HEK293 (cell line): ENCODE results near the gene LAMP1.

Experiments
- MYNN ChIP-seq: fragments of 450-650 bp; formaldehyde crosslinking; IDR thresholded peaks from 2 replicates; pipeline ENCODE4 v1.5.1; 2016; ENCODE audit warnings: missing biosample characterization, missing genetic modification characterization, borderline replicate concordance
- ZBTB48 ChIP-seq: fragments of 450-650 bp; formaldehyde crosslinking; IDR thresholded peaks from 2 replicates; pipeline ENCODE4 v1.5.1; 2016; ENCODE audit warnings: missing biosample characterization, missing genetic modification characterization
- ZEB2 ChIP-seq: fragments of 450-650 bp; formaldehyde crosslinking; IDR thresholded peaks from 2 replicates; pipeline ENCODE4 v1.5.1; 2016; ENCODE audit warnings: missing biosample characterization, missing genetic modification characterization
- ZFP41 ChIP-seq: fragments of 450-650 bp; formaldehyde crosslinking; IDR thresholded peaks from 2 replicates; pipeline ENCODE4 v1.5.1; 2016; ENCODE audit warnings: missing biosample characterization, missing genetic modification characterization, borderline replicate concordance
- ZNF24 ChIP-seq: fragments of 450-650 bp; formaldehyde crosslinking; IDR thresholded peaks from 2 replicates; pipeline ENCODE4 v1.5.1; 2016; ENCODE audit warnings: missing biosample characterization, missing genetic modification characterization
- ZNF274 ChIP-seq, 2 experiments: fragments of 200-500 bp in 1 of 2; fragments of 450-650 bp in 1 of 2; sonication (Bioruptor generic) in 1 of 2; formaldehyde crosslinking in 1 of 2; IDR thresholded peaks; 2 replicates each; pipeline versions ENCODE4 v1.5.1 to v1.6.1; 2014 to 2016; ENCODE audit warnings: borderline replicate concordance in 1 of 2, inconsistent platforms in 1 of 2, low read length in 1 of 2, missing biosample characterization in 1 of 2, missing genetic modification characterization in 1 of 2
- TF ChIP-seq, protein P1 (sequence below): fragments of 450-650 bp; formaldehyde crosslinking; IDR thresholded peaks from 2 replicates; pipeline ENCODE4 v1.5.1; 2017; ENCODE audit warnings: missing biosample characterization, missing genetic modification characterization
- TF ChIP-seq, protein P2 (sequence below): fragments of 450-650 bp; formaldehyde crosslinking; IDR thresholded peaks from 2 replicates; pipeline ENCODE4 v1.5.1; 2016; ENCODE audit warnings: missing biosample characterization, missing genetic modification characterization
- TF ChIP-seq, protein P3 (sequence below): IDR thresholded peaks from 2 replicates; pipeline ENCODE4 v1.6.1; 2011; ENCODE audit warnings: mild to moderate bottlenecking, low read depth, low read length, borderline replicate concordance
- TF ChIP-seq, protein P4 (sequence below): fragments of 450-650 bp; formaldehyde crosslinking; IDR thresholded peaks from 2 replicates; pipeline ENCODE4 v1.5.1; 2016; ENCODE audit warnings: missing biosample characterization, missing genetic modification characterization, low read depth

DNA sequence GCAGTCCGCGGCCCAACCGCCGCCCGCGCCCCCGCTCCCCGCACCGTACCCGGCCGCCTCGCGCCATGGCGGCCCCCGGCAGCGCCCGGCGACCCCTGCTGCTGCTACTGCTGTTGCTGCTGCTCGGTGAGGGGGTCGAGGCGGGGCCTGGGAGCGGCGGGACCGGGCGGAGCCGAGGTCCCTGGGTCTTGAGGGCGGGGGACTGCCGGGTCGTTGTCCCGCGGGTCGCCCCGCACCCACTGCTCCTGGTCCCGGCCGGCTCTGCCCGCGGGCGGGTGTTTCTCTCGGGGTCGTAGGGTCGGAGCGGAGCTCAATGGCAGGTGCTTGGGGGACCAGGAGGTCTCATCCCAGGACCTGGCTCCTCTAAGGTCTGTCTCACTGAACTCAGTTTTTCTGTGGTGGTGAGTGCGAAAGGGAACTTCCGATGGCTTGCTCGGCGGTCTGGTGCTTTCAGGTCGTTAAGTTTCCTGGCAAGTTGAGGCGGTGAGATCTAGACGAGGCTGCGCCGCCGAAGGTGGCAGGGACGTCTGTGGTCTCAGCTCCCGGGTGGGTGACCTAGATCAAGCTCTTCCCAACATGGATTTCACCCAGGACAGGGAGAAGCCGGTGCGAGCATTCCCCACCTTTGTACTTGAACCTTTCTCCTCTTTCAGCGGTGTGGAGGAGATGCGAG lies 467 bp downstream of the LAMP1 start:
- TF ChIP-seq ZEB2: no peak
- TF ChIP-seq, protein P1, sequence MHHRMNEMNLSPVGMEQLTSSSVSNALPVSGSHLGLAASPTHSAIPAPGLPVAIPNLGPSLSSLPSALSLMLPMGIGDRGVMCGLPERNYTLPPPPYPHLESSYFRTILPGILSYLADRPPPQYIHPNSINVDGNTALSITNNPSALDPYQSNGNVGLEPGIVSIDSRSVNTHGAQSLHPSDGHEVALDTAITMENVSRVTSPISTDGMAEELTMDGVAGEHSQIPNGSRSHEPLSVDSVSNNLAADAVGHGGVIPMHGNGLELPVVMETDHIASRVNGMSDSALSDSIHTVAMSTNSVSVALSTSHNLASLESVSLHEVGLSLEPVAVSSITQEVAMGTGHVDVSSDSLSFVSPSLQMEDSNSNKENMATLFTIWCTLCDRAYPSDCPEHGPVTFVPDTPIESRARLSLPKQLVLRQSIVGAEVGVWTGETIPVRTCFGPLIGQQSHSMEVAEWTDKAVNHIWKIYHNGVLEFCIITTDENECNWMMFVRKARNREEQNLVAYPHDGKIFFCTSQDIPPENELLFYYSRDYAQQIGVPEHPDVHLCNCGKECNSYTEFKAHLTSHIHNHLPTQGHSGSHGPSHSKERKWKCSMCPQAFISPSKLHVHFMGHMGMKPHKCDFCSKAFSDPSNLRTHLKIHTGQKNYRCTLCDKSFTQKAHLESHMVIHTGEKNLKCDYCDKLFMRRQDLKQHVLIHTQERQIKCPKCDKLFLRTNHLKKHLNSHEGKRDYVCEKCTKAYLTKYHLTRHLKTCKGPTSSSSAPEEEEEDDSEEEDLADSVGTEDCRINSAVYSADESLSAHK: no peak
- TF ChIP-seq, protein P2, sequence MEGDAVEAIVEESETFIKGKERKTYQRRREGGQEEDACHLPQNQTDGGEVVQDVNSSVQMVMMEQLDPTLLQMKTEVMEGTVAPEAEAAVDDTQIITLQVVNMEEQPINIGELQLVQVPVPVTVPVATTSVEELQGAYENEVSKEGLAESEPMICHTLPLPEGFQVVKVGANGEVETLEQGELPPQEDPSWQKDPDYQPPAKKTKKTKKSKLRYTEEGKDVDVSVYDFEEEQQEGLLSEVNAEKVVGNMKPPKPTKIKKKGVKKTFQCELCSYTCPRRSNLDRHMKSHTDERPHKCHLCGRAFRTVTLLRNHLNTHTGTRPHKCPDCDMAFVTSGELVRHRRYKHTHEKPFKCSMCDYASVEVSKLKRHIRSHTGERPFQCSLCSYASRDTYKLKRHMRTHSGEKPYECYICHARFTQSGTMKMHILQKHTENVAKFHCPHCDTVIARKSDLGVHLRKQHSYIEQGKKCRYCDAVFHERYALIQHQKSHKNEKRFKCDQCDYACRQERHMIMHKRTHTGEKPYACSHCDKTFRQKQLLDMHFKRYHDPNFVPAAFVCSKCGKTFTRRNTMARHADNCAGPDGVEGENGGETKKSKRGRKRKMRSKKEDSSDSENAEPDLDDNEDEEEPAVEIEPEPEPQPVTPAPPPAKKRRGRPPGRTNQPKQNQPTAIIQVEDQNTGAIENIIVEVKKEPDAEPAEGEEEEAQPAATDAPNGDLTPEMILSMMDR (tag by site-specific recombination): no peak
- no peak for TF ChIP-seq ZFP41 (tag by site-specific recombination)
- TF ChIP-seq, protein P3, sequence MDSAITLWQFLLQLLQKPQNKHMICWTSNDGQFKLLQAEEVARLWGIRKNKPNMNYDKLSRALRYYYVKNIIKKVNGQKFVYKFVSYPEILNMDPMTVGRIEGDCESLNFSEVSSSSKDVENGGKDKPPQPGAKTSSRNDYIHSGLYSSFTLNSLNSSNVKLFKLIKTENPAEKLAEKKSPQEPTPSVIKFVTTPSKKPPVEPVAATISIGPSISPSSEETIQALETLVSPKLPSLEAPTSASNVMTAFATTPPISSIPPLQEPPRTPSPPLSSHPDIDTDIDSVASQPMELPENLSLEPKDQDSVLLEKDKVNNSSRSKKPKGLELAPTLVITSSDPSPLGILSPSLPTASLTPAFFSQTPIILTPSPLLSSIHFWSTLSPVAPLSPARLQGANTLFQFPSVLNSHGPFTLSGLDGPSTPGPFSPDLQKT: no peak
- TF ChIP-seq ZNF24: no peak
- no peak for TF ChIP-seq MYNN (tag by site-specific recombination)
- no peak for TF ChIP-seq ZNF274 (IDR thresholded peaks at IDR 0.05; ENCODE audit: low read length)
- no peak for TF ChIP-seq ZNF274 (tag by site-specific recombination; IDR thresholded peaks at IDR 0.05; ENCODE audit: borderline replicate concordance)
- no peak for TF ChIP-seq ZBTB48 (tag by site-specific recombination)
- TF ChIP-seq, protein P4, sequence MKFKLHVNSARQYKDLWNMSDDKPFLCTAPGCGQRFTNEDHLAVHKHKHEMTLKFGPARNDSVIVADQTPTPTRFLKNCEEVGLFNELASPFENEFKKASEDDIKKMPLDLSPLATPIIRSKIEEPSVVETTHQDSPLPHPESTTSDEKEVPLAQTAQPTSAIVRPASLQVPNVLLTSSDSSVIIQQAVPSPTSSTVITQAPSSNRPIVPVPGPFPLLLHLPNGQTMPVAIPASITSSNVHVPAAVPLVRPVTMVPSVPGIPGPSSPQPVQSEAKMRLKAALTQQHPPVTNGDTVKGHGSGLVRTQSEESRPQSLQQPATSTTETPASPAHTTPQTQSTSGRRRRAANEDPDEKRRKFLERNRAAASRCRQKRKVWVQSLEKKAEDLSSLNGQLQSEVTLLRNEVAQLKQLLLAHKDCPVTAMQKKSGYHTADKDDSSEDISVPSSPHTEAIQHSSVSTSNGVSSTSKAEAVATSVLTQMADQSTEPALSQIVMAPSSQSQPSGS (tag by site-specific recombination): no peak
